M059J (cell line): ENCODE results near the gene RRP36. TPM values are rescaled to one million over a fixed set of nuclear protein-coding genes. Genes with fewer than 3 reads are reported as not detected.
A peak's percentile ranks its signal among the peaks of the same experiment; 100 is the strongest.
"Not testable (repeated sequence)": the region's sequence is repeated elsewhere in the genome, so short reads cannot be mapped to it uniquely, and the experiment has no call there.

ENCODE experiments used
- DNase-seq: peaks from one replicate; pipeline ENCODE4 v3.0.0-alpha.2; 2012; ENCODE audit warnings: low read depth
- total RNA-seq: library from RNA; depleted of rRNA; stranded (reverse); fragments of >200 nt; shearing (Covaris generic); gene quantifications from 2 replicates; pipeline ENCODE4 v1.2.3, GENCODE V29; 2014

The RRP36 gene
- total RNA-seq, 1 experiment from 2014 or later, result 195 TPM

GRCh38 chr6:43037706-43038105 lies 16.3 kb downstream of the RRP36 start:
- no peak for DNase-seq

GRCh38 chr6:43038727-43039126 lies 17.3 kb downstream of the RRP36 start:
- no peak for DNase-seq

GRCh38 chr6:43040542-43041257 lies 19.3 kb downstream of the RRP36 start:
- DNase-seq, result no peak

DNA sequence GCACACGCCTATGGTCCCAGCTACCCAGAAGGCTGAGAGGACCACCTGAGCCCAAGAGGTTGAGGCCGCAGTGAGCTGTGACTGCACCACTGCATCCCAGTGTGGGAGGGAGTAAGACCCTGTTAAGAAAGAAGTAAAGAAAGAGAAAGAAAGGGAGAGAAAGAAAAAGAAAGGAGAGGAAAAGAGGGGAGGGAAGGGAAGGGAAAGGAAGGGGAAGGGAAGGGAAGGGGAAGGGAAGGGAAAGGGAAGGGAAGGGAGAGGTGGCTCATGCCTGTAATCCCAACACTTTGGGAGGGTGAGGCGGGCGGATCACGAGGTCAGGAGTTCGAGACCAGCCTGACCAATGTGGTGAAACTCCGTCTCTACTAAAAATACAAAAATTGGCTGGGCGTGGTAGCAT lies 20.1 kb downstream of the RRP36 start:
- not testable (repeated sequence) for DNase-seq

DNA sequence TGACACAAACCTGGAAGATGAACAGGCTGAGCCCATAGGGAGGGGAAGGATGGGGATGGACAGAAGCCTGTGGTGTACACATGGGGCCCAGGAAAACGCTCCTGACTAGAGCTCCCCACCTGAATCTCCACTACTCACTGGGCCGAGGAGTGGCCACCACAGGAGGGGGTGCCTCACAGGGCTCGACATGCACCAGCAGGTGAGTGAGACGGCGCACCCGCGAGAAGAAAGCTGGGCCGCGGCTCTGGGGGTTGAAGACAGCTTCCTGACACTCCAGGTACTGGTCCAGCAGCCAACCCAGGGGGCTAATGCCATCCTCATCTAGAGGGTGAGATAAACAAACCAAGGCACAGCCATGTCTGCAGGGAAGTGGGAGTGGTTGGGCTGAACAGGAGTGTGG lies 21.9 kb downstream of the RRP36 start:
- DNase-seq, result no peak

DNA sequence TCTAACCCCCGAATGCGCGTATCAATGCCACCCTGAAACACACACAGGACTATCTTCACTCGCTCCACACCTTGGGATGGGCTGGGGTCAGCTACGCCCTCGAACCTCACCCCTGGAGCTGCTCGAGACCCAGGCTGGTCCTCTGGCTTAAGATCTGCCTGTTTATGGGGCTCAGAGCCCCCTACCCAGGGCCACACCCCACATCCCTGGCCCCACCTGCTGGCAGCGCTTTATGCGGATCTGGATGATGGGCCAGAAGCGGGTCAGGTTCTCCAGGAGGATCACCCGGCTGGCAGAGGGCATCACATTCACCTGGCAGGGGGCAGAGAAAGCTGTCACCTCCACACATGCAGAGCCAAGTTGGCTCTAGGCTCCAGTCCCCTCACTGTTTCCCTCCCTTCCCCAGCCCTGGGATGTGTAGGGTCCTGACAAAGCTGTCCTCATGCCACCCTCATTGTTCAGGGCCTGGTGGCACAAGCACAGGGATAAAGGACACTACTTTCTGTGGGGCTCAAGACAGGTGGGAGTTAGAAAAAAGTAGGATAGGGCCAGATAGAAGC lies 24.0 kb downstream of the RRP36 start:
- no peak for DNase-seq

DNA sequence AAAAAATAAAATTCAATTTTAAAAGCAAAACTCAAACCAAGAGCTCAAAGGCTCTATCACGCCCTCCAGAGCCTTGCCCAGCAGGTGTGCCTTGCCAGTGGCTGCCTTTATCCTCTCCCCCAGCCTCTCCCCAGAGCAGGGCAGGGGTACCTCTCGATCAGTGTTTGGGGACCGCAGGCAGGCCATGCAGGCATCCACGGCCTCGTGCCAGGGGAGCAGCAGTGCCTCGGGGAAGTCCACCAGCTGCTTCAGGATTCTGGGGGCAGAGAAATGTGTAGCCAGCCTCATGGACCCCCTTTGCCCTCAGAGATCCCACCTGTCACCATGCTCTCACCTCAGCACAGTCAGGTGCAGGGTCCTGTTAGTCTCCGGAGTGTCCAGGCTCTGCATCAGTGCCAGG lies 26.6 kb downstream of the RRP36 start:
- DNase-seq, result no peak

GRCh38 chr6:43050981-43051380 lies 29.6 kb downstream of the RRP36 start:
- DNase-seq, result no peak

- DNase-seq, result no peak
Measured at GRCh38 chr6:43052225-43052841, 30.9 kb downstream of the RRP36 start.

DNA sequence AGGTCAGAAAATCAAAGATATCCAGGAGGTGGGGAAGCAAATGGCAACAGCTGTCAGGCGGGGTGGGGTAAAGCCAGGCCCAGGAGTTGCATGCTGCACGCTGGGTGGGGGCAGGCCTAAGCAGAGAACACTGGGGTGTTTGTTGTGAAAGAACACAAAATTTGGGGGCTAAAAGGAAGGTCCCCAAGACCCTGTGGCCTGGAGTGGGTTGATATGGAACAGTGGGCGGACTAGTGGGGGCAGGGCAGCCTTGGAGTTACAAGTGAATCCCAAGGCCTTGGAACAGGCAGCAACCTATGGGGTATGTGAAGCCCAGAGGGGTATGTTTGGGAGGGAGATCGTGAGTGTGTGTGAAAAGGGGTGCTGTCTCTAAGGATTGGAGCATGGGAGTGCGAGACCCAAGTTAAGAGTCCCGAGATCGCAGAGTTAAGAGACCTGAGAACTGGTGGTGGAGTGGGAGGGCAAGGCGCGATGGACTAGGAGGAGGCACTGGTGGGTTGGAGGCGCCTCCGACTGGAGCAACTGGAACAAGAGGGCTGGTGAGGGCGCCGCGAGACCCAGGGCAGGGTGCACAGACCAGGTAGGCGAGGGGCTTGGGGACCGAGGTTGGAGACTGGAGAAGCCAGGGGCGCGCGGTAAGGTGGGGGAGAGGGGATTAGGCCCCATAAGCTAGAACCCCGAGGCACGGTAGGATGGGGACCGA lies 31.6 kb downstream of the RRP36 start:
- no peak for DNase-seq

DNA sequence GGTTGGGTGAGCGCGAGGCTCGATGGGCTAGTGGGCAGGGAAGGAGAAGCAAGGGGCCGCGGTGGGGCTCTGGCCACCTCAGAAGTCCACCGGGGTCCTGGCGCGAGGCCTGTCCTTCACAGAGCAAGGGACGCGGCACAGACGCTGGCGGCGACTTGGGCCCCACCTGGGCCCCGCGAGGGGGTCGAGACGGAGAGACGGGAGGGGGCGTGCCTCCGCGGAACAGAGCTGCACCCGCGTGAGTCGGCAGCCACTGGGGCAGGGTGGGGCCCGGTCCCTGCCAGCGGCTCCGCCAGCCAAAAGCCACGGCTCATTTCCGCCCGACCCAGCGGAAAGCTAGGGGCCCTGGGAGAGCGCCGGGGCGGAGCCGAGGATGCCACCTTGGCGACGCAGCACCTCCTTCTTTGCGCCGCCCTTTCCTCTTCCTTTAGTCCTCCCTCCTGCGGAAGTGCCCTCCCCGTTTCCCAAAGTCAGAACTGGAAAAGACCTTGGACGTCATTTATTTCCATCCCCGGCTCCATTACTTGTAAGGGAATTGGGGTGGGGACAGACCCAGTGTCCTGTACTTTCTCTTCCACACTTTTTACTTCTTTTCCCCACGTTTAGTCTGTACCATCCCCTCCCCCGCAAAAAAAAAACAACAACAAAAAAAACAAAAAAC lies 32.3 kb downstream of the RRP36 start, which contains the start of gene CUL7:
TSS of gene CUL7 (minus strand) at position 307 of the 661 bp plus-strand sequence. CDS start 1,063 bp downstream, outside the sequence.
- peak; percentile 99 for DNase-seq

- peak; percentile 65 for DNase-seq
Measured at GRCh38 chr6:43054206-43054943, 33.0 kb downstream of the RRP36 start.

DNA sequence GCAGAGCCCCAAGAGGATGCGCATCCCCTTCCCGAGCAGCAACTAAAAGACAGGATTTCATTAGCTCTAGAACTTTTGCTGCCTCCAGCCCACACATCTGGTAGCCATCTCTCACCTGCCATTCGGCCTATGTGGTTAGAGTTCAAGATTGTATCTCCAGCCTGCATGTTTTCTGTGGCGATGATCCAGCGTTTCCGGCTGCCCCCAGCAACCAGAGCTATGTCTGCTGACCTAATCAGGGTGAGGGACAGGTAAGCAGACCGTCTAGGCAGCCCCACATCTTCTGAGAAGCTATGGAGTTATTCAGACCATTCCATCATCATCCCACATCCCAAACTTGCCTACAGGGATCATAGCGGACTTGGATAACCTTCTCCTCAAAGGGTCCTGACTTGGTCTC lies 34.5 kb downstream of the RRP36 start:
- DNase-seq, result no peak

DNA sequence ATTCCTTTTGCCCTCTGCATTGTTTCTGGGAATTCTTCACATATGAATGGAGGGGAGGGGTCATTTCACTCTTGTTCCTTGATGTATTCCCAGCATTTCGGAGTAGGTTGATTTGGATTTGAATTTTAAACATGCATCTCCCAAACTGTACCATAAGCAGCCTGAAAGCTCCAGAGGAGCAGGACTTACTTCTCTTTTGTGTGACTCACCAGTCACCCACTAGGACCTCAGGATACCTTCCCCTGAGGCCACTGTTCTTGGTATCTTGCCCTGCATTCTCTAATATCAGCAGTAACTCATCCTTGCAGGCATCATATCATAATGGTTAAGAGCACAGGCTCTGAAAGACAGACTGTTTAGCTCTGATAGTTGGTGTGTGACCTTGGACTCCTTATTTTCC lies 37.1 kb downstream of the RRP36 start:
- peak; percentile 63 for DNase-seq

- DNase-seq, result peak; percentile 99
Measured at GRCh38 chr6:43059168-43060033, 38.0 kb downstream of the RRP36 start, which contains the start of the genes KLC4 and MRPL2. KLC4 (plus strand) TSS chr6:43059631; CDS start chr6:43061336, 1,705 bp downstream. MRPL2 (minus strand) TSS chr6:43059434; CDS start chr6:43059381, 53 bp downstream.

DNA sequence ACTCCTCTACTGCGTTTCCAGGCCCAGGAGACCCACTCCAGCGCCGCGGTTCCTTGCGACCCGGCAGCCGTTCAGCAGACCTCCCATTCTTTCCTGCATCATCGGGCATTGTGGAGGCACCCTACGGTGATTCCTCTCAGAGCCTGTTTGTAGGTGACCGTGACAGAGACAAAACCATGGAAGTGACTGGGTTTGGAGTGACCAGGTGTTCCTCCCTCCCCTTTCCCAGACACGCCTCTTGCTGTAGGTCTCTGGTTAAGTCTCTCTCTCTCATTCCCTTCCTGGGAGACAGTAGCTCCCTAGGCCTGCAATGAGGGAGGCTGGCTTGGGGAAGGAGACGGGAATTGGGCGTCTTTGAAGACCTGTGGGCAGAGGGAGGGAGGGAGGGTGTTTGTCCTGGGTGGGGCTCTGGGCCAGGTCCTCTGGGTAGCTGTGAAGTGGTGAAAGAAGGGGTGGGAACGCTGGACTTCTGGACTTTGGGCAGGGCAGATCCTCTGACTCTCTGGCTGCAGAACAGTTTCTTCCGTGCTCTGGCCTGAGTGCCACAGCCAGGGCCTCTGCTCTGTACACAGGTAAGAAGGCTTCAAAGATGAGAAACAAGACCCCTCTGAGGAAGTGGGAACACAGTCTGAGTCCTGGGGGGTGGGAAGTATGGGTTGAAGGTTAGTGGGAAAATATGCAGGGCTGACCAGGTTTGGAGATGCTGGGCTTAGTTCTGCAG lies 38.8 kb downstream of the RRP36 start:
- peak; percentile 55 for DNase-seq

DNA sequence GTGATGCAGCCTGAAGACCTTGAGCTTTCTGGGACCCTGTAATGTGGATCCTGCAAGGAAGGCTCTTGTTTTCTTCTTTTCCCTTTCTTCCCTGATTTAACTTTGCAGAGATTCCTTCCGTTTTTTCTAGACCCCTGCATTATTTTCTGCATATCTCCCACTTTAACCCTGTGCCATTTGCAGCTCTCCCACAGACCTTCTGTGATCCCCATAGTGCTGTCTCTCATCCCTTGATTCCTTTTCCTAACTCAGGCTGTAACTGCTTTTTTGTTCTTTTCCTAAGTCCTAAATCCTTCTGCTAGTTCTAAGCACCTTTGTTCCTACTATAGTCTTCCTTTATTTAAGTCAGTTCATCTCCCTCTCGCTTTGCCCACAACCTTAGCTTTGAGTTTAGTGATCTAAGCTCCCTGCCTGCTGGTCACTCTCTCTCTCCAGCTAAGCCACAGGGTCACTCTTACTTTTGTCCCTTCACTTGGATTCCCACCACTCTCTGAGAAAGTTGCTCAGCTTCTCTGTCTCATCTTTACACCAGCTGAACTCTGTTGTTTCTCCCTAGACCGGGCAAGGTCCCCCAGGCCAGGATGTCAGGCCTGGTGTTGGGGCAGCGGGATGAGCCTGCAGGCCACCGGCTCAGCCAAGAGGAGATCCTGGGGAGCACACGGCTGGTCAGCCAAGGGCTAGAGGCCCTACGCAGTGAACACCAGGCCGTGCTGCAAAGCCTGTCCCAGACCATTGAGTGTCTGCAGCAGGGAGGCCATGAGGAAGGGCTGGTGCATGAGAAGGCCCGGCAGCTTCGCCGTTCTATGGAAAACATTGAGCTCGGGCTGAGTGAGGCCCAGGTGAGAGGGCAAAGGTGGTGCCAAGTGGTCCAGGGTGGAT lies 39.6 kb downstream of the RRP36 start:
- DNase-seq, result no peak

DNA sequence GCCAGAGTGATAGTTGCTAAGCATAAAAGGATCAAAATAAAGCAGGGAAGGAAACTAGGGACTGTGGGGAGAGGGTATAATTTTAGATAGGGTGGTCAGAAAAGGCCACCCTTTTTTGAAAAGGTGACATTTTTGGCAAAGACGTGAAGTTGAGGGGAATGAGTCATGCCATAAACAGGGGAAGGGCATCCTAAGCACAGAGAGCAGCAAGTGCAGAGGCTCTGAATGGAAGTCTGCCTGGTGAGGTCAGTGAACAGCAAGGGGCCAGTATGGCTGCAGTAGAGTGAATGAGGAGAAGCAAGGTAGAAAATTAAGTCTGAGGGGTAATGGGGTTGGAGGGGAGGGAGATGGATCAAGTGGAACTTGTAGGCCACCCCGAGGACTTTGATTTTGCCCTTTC lies 40.4 kb downstream of the RRP36 start:
- DNase-seq, result peak; percentile 76
